Body of pancreas (tissue), 4 donors: Measurements from ENCODE around the gene EPG5. TPM values are rescaled to one million over a fixed set of nuclear protein-coding genes. Genes with fewer than 3 reads are reported as not detected.

ENCODE experiments used
- ATAC-seq: fragments of 150-250 bp; one replicate; pipeline ENCODE4 v1.9.1; 2016
- DNase-seq, 4 donors: peaks; one replicate each; pipeline ENCODE4 v3.0.0-alpha.2; 2019
- H3K27ac ChIP-seq, 4 donors: fragments of 200-600 bp; sonication (generic); 1 replicate in 3 of 4; 2 replicates in 1 of 4; pipeline versions ENCODE4 v1.5.1 to v1.6.1; 2016 to 2019; ENCODE audit warnings: mild to moderate bottlenecking in 1 of 4, mixed read lengths in 1 of 4, moderate library complexity in 1 of 4
- H3K27me3 ChIP-seq, 2 donors: fragments of 200-600 bp; sonication (generic); one replicate each; pipeline ENCODE4 v1.6.0; 2016; ENCODE audit warnings: mild to moderate bottlenecking in 1 of 2
- H3K36me3 ChIP-seq, 2 donors: fragments of 200-600 bp; sonication (generic); replicated peaks in 1 of 2; 2 replicates each; pipeline ENCODE4 v1.5.1; 2016; ENCODE audit warnings: low read depth in 2 of 2; ENCODE audit not compliant: insufficient read depth in 1 of 2
- H3K4me1 ChIP-seq: fragments of 200-600 bp; sonication (generic); one replicate; pipeline ENCODE4 v1.6.0; 2016
- H3K4me3 ChIP-seq, 2 donors: fragments of 200-600 bp; sonication (generic); 1 replicate in 1 of 2; 2 replicates in 1 of 2; pipeline ENCODE4 v1.5.1; 2016 to 2019
- H3K9me3 ChIP-seq, 3 donors: fragments of 200-600 bp; sonication (generic); 1 replicate in 2 of 3; 2 replicates in 1 of 3; pipeline ENCODE4 v1.5.1; 2016
- CTCF ChIP-seq, 7 experiments: fragments of 450-650 bp in 4 of 7; fragments of 200-600 bp in 3 of 7; sonication (generic) in 3 of 7; IDR thresholded peaks; one replicate each; pipeline ENCODE4 v1.5.1; 2016 to 2019; ENCODE audit warnings: antibody characterized with exemption in 7 of 7
- POLR2A ChIP-seq, 3 donors: fragments of 450-650 bp; IDR thresholded peaks; one replicate each; pipeline ENCODE4 v1.6.1; 2016; ENCODE audit warnings: antibody characterized with exemption in 3 of 3, mild to moderate bottlenecking in 2 of 3
- WGBS, 2 donors: methylation state at CpG; one replicate each; pipeline ENCODE4 v1.1.5; 2017; 5-methylcytosine and 5-hydroxymethylcytosine counted together
- intact Hi-C: fragments of 100-400 bp; cut with DNase I; formaldehyde crosslinking; loops from one replicate; pipeline ENCODE4 v1.15.1; 2023
- total RNA-seq, 2 donors: library from RNA; depleted of rRNA; stranded (reverse); fragments of >200 nt; gene quantifications; one replicate each; pipeline ENCODE4 v1.1.0, GENCODE V29; 2016

Gene EPG5
- total RNA-seq, 2 donors from 2014 or later, result 13.2 to 14.5 TPM

GRCh38 chr18:45836242-45837205, 130.6 kb downstream of the EPG5 start:
- ATAC-seq (no peak), DNase-seq (no peak)
- Histone ChIP-seq H3K9me3 (no peaks in the 10 kb centered on the region), H3K36me3 (no peaks in the 10 kb centered on the region), H3K4me1 (peaks cover 23% of the 10 kb centered on the region), H3K27me3 (peaks cover 0 to 6% of the 10 kb centered on the region in 2 donors), H3K4me3 (no peak overlapping the region), H3K27ac (no peak overlapping the region)
- intact Hi-C loops, result no loop called here
- WGBS, 2 donors, result 66 to 69% methylated on average over 12 to 14 of the region's 14 CpGs
- no peak for TF ChIP-seq POLR2A (IDR thresholded peaks at IDR 0.05)
- TF ChIP-seq CTCF (IDR thresholded peaks at IDR 0.05), result no peak

- 42 to 50% methylated on average over 3 of the region's 3 CpGs for WGBS, 2 donors
- DNase-seq, result no peak
- H3K4me3 ChIP-seq, result no peak overlapping the region
- H3K4me1 ChIP-seq, result peaks cover 23% of the 10 kb centered on the region
- no peaks in the 10 kb centered on the region for H3K36me3 ChIP-seq
- no peaks in the 10 kb centered on the region for H3K9me3 ChIP-seq
- intact Hi-C loops, result no loop called here
- H3K27me3 ChIP-seq, result peaks cover 0 to 6% of the 10 kb centered on the region in 2 donors
- no peak for ATAC-seq
- H3K27ac ChIP-seq, result no peak overlapping the region
- TF ChIP-seq CTCF (IDR thresholded peaks at IDR 0.05), result no peak
- no peak for TF ChIP-seq POLR2A (IDR thresholded peaks at IDR 0.05)
Measured at GRCh38 chr18:45835057-45835636, 132.0 kb downstream of the EPG5 start.

GRCh38 chr18:45834306-45834705, 132.8 kb downstream of the EPG5 start:
- Histone ChIP-seq H3K9me3 (no peaks in the 10 kb centered on the region), H3K27ac (no peak overlapping the region), H3K4me3 (no peak overlapping the region), H3K4me1 (peaks cover 25% of the 10 kb centered on the region), H3K36me3 (no peaks in the 10 kb centered on the region), H3K27me3 (peaks cover 0 to 6% of the 10 kb centered on the region in 2 donors)
- 40 to 43% methylated on average over 1 of the region's 1 CpG for whole genome bisulfite sequencing, 2 donors
- intact Hi-C loops, result no loop called here
- DNase-seq (no peak), ATAC-seq (no peak)
- TF ChIP-seq CTCF (IDR thresholded peaks at IDR 0.05) (no peak), POLR2A (IDR thresholded peaks at IDR 0.05) (no peak)

- intact Hi-C loops, result no loop called here
- Histone ChIP-seq H3K4me3 (no peak overlapping the region), H3K27me3 (peaks cover 0 to 5% of the 10 kb centered on the region in 2 donors), H3K9me3 (no peaks in the 10 kb centered on the region), H3K27ac (no peak overlapping the region), H3K36me3 (no peaks in the 10 kb centered on the region), H3K4me1 (peaks cover 25% of the 10 kb centered on the region)
- 69 to 72% methylated on average over 5 of the region's 5 CpGs for WGBS, 2 donors
- DNase-seq, result no peak
- TF ChIP-seq CTCF (IDR thresholded peaks at IDR 0.05) (no peak), POLR2A (IDR thresholded peaks at IDR 0.05) (no peak)
- no peak for ATAC-seq
Measured at GRCh38 chr18:45833846-45834245, 133.3 kb downstream of the EPG5 start.
